Dermis microvascular lymphatic vessel endothelial cell (primary cell): ENCODE results near the gene HERC4. TPM values are rescaled to one million over a fixed set of nuclear protein-coding genes. Genes with fewer than 3 reads are reported as not detected.
"Not testable (repeated sequence)": the region's sequence is repeated elsewhere in the genome, so short reads cannot be mapped to it uniquely, and the experiment has no call there.

Experiments used
- DNase-seq, 2 donors: peaks; one replicate each; pipeline versions ENCODE4 v3.0.0 to v3.0.0-alpha.2; 2010; ENCODE audit warnings: low read depth in 2 of 2
- total RNA-seq: library from RNA; depleted of rRNA; stranded (reverse); fragments of >200 nt; gene quantifications from 2 replicates; pipeline ENCODE4 v1.2.1, GENCODE V29; 2014

The HERC4 gene
- total RNA-seq, 1 donor from 2014 or later: 33.2 TPM

- no peak for DNase-seq
These were observed 103.8 kb downstream of the HERC4 start for GRCh38 chr10:67971311-67971710.

GRCh38 chr10:67969875-67970274 lies 105.2 kb downstream of the HERC4 start:
- DNase-seq: no peak

- not testable (repeated sequence) for DNase-seq
These were observed 109.0 kb downstream of the HERC4 start for GRCh38 chr10:67966035-67966434.

GRCh38 chr10:67965456-67965855 lies 109.6 kb downstream of the HERC4 start:
- DNase-seq: no peak

GRCh38 chr10:67959839-67960476 lies 115.1 kb downstream of the HERC4 start:
- DNase-seq: no peak

- no peak for DNase-seq
These were observed 119.5 kb downstream of the HERC4 start for GRCh38 chr10:67955614-67956013.

- DNase-seq: no peak
These were observed 131.2 kb downstream of the HERC4 start for GRCh38 chr10:67943917-67944316.

GRCh38 chr10:67936416-67936815 lies 138.7 kb downstream of the HERC4 start:
- no peak for DNase-seq

GRCh38 chr10:67935223-67935622 lies 139.9 kb downstream of the HERC4 start:
- no peak for DNase-seq

- no peak for DNase-seq
These were observed 140.7 kb downstream of the HERC4 start for GRCh38 chr10:67934336-67934735.

GRCh38 chr10:67933199-67933598 lies 141.9 kb downstream of the HERC4 start:
- no peak for DNase-seq

GRCh38 chr10:67926951-67927350 lies 148.1 kb downstream of the HERC4 start:
- no peak for DNase-seq

GRCh38 chr10:67925449-67926005 lies 149.6 kb downstream of the HERC4 start:
- no peak for DNase-seq

GRCh38 chr10:67924136-67924535 lies 150.9 kb downstream of the HERC4 start:
- no peak for DNase-seq

- no peak for DNase-seq
These were observed 151.5 kb downstream of the HERC4 start for GRCh38 chr10:67923551-67923950.

- DNase-seq: no peak
These were observed 154.0 kb downstream of the HERC4 start for GRCh38 chr10:67921065-67921464.

GRCh38 chr10:67917679-67918078 lies 157.4 kb downstream of the HERC4 start:
- DNase-seq: no peak

- DNase-seq: no peak
These were observed 157.9 kb downstream of the HERC4 start for GRCh38 chr10:67917169-67917568.

- DNase-seq: no peak
These were observed 160.2 kb downstream of the HERC4 start for GRCh38 chr10:67914777-67915340.

GRCh38 chr10:67912331-67912946 lies 162.6 kb downstream of the HERC4 start:
- DNase-seq: no peak

- DNase-seq: no peak
These were observed 171.5 kb downstream of the HERC4 start for GRCh38 chr10:67903581-67903980.

GRCh38 chr10:67893637-67894036 lies 181.4 kb downstream of the HERC4 start:
- no peak for DNase-seq
